SK-N-MC (cell line): ENCODE results near the gene EIF4EBP3.

Experiments used
- DNase-seq: peaks from one replicate; pipeline ENCODE4 v3.0.0-alpha.2; 2011; ENCODE audit warnings: low read depth, low spot score
- H3K27ac ChIP-seq: fragments of 200-600 bp; sonication (generic); 2 replicates; pipeline ENCODE4 v1.5.1; 2016; ENCODE audit warnings: mixed run types
- H3K36me3 ChIP-seq: fragments of 200-600 bp; sonication (generic); 2 replicates; pipeline ENCODE4 v1.6.1; 2017; ENCODE audit warnings: antibody characterized with exemption, low read length, mixed read lengths; ENCODE audit not compliant: insufficient read depth
- H3K4me3 ChIP-seq: fragments of 200-600 bp; sonication (generic); 2 replicates; pipeline ENCODE4 v1.5.1; 2016
- H3K9ac ChIP-seq: fragments of 200-600 bp; sonication (generic); 2 replicates; pipeline ENCODE4 v1.8.0; 2017; ENCODE audit warnings: mixed run types, mixed read lengths; ENCODE audit not compliant: insufficient read length
- H3K9me3 ChIP-seq: fragments of 200-600 bp; sonication (generic); 2 replicates; pipeline ENCODE4 v1.6.1; 2017; ENCODE audit warnings: low read depth, mild to moderate bottlenecking, antibody characterized with exemption, low read length, moderate library complexity, mixed read lengths
- EZH2 ChIP-seq: fragments of 200-600 bp; sonication (generic); IDR thresholded peaks from one replicate; pipeline ENCODE4 v1.6.1; 2017; ENCODE audit warnings: antibody characterized with exemption
- FOXP2 ChIP-seq: optimal IDR thresholded peaks from 2 replicates; pipeline ENCODE3; 2011; ENCODE audit warnings: mild to moderate bottlenecking, moderate library complexity; ENCODE audit not compliant: insufficient read depth; ENCODE audit errors: extremely low read length, control extremely low read depth
- POLR2AphosphoS5 ChIP-seq: IDR thresholded peaks from 2 replicates; pipeline ENCODE4 v1.6.1; 2012; ENCODE audit warnings: mild to moderate bottlenecking, low read depth, low read length, borderline replicate concordance

Gene EIF4EBP3

GRCh38 chr5:140544986-140545385 is 2.5 kb upstream of the EIF4EBP3 start:
- TF ChIP-seq FOXP2 (no peak), EZH2 (no peak), POLR2AphosphoS5 (no peak)
- DNase-seq = no peak
- H3K27ac ChIP-seq = no peak overlapping the region
- H3K9ac ChIP-seq = no peak overlapping the region
- H3K9me3 ChIP-seq = no peaks in the 10 kb centered on the region
- peaks cover 48% of the 10 kb centered on the region for H3K36me3 ChIP-seq
- H3K4me3 ChIP-seq = no peak overlapping the region

DNA sequence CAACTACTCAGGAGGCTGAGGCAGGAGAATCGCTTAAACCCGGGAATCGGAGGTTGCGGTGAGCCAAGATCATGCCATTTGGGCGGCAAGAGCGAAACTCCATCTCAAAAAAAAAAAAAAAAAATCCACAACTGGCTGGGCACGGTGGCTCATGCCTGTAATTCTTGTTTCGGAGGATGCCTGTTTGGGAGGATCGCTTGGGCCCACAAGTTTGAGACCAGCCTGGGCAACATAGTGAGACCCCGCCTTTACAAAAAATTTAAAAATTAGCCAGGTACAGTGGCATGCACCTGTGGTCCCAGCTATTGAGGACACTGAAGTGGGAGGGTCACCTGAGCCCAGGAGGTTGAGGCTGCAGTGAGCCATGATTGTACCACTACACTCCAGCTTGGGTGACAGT is 1.9 kb upstream of the EIF4EBP3 start:
- Histone ChIP-seq H3K9me3 (no peaks in the 10 kb centered on the region), H3K9ac (no peak overlapping the region), H3K4me3 (no peak overlapping the region), H3K36me3 (peaks cover 48% of the 10 kb centered on the region), H3K27ac (no peak overlapping the region)
- TF ChIP-seq FOXP2 (no peak), POLR2AphosphoS5 (no peak), EZH2 (no peak)
- DNase-seq = no peak

GRCh38 chr5:140546851-140547507 is 483 bp upstream of the EIF4EBP3 start:
- H3K36me3 ChIP-seq = peaks cover 48% of the 10 kb centered on the region
- DNase-seq = no peak
- H3K4me3 ChIP-seq = no peak overlapping the region
- no peak overlapping the region for H3K27ac ChIP-seq
- no peaks in the 10 kb centered on the region for H3K9me3 ChIP-seq
- TF ChIP-seq FOXP2 = no peak
- no peak for TF ChIP-seq EZH2
- TF ChIP-seq POLR2AphosphoS5 = no peak
- H3K9ac ChIP-seq = no peak overlapping the region

GRCh38 chr5:140548300-140548688 is 832 bp downstream of the EIF4EBP3 start:
- Histone ChIP-seq H3K36me3 (peaks cover 46% of the 10 kb centered on the region; the same call in 1 of the 2 replicates), H3K4me3 (no peak overlapping the region), H3K27ac (no peak overlapping the region), H3K9ac (no peak overlapping the region), H3K9me3 (no peaks in the 10 kb centered on the region)
- no peak for TF ChIP-seq POLR2AphosphoS5
- no peak for TF ChIP-seq EZH2
- TF ChIP-seq FOXP2 = no peak
- DNase-seq = no peak

GRCh38 chr5:140548791-140549190 is 1.3 kb downstream of the EIF4EBP3 start:
- no peak for DNase-seq
- Histone ChIP-seq H3K36me3 (peaks cover 44% of the 10 kb centered on the region; the same call in 1 of the 2 replicates), H3K9ac (no peak overlapping the region), H3K9me3 (no peaks in the 10 kb centered on the region), H3K4me3 (no peak overlapping the region), H3K27ac (no peak overlapping the region)
- TF ChIP-seq FOXP2 (no peak), POLR2AphosphoS5 (no peak), EZH2 (no peak)

DNA sequence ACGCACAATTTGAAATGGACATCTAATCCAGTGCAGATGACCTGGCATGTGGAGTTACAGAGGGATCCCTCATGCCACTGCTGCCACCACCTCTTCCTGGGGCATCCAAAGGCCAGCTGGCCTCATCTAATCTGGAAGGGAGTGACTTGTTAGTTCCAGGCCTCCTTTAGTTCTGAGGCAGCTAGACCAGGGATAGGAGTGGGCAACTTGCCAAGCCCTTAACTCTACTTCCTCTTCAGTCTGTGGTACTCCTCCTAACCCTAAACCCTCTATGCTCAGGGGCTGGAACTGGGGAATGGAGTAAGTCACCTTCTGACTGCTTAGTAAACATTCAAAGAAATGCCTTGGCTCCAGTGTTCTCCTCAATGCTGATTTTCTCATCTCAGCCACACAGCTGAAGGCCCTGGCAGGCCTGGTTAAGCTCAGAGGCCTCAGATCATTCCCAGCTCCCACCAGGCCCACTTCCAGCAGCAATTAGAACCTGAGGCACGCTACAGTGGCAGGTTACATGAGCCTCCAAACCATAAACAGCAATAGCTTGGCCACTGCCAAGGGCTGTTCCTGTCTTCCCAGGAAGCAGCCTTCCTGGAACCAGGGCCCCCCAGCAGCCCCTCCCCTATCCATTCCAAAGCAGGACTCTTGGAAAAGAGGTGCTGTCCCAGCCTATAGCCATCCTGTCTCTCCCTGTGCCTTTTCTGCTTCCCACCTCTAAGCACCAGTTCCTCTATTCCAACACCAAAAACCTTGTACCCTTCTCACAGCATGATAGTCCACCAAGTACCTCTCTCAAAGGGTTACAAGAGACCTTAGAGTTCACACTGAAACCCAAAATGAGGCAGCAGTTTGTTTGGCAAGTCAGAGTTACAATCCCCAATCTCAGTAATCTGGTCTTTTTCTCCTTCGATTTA is 2.0 kb downstream of the EIF4EBP3 start:
- no peak for DNase-seq
- peaks cover 42% of the 10 kb centered on the region; the same call in 1 of the 2 replicates for H3K36me3 ChIP-seq
- H3K9ac ChIP-seq = no peak overlapping the region
- H3K9me3 ChIP-seq = no peaks in the 10 kb centered on the region
- TF ChIP-seq EZH2 (no peak), FOXP2 (no peak), POLR2AphosphoS5 (no peak)
- H3K4me3 ChIP-seq = no peak overlapping the region
- peak overlapping the region; percentile 40; the same call in 1 of the 2 replicates for H3K27ac ChIP-seq

- no peak overlapping the region for H3K4me3 ChIP-seq
- no peaks in the 10 kb centered on the region for H3K9me3 ChIP-seq
- peaks cover 39% of the 10 kb centered on the region; the same call in 1 of the 2 replicates for H3K36me3 ChIP-seq
- TF ChIP-seq POLR2AphosphoS5 = no peak
- no peak for DNase-seq
- H3K9ac ChIP-seq = no peak overlapping the region
- H3K27ac ChIP-seq = no peak overlapping the region
Observed at GRCh38 chr5:140550147-140551079, 3.0 kb downstream of the EIF4EBP3 start.
